Esophagus muscularis mucosa (tissue), 4 donors: Measurements from ENCODE around the gene PARVB.

Experiments
- EP300 ChIP-seq: sonication (generic); formaldehyde crosslinking; IDR thresholded peaks from one replicate; pipeline ENCODE4 v1.6.1; 2017; ENCODE audit warnings: antibody characterized with exemption
- POLR2A ChIP-seq: fragments of 450-650 bp; IDR thresholded peaks from one replicate; pipeline ENCODE4 v1.6.1; 2017; ENCODE audit warnings: antibody characterized with exemption, moderate library complexity, mild to moderate bottlenecking, low read depth
- TF ChIP-seq, protein P1 (sequence below), 3 experiments: fragments of 200-600 bp in 2 of 3; fragments of 450-650 bp in 1 of 3; sonication (generic) in 2 of 3; IDR thresholded peaks; one replicate each; pipeline ENCODE4 v1.5.1; 2017 to 2019; ENCODE audit warnings: antibody characterized with exemption in 3 of 3, mild to moderate bottlenecking in 2 of 3, moderate library complexity in 1 of 3

DNA sequence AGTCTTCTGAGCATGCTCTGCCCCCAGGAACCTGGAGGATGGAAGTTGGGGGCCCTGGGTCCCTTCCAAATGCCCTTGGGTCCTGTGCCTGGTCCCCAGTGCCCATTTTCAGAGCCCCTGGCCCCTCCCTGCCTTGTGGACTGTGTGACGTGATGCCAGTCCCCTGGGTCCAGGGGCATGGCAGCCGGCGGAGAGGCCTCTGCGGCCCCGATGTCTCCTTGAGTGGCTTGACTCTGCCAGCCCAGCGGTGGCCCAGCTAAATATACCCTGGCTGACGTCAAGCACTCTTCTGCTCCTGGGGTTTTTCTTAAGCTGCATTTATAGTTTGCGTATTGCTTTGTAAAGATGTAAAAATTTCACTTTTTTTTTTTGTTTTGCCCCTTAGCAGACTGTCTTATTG lies 121.4 kb downstream of the PARVB start:
- TF ChIP-seq, protein P1, sequence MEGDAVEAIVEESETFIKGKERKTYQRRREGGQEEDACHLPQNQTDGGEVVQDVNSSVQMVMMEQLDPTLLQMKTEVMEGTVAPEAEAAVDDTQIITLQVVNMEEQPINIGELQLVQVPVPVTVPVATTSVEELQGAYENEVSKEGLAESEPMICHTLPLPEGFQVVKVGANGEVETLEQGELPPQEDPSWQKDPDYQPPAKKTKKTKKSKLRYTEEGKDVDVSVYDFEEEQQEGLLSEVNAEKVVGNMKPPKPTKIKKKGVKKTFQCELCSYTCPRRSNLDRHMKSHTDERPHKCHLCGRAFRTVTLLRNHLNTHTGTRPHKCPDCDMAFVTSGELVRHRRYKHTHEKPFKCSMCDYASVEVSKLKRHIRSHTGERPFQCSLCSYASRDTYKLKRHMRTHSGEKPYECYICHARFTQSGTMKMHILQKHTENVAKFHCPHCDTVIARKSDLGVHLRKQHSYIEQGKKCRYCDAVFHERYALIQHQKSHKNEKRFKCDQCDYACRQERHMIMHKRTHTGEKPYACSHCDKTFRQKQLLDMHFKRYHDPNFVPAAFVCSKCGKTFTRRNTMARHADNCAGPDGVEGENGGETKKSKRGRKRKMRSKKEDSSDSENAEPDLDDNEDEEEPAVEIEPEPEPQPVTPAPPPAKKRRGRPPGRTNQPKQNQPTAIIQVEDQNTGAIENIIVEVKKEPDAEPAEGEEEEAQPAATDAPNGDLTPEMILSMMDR (IDR thresholded peaks at IDR 0.05) = no peak
- no peak for TF ChIP-seq POLR2A
- TF ChIP-seq EP300 = no peak
